A549 (cell line): Measurements from ENCODE around the gene GRIK2. TPM values are rescaled to one million over a fixed set of nuclear protein-coding genes. Genes with fewer than 3 reads are reported as not detected.

ENCODE experiments used
- ATAC-seq, 2 experiments: fragments of 200-7000 bp in 1 of 2; fragments of >200 bp in 1 of 2; cut with Nextera tagmentation in 1 of 2; cut with Tn5 transposase in 1 of 2; 3 replicates each; pipeline versions ENCODE4 v1.8.0 to v1.9.1; 2018 to 2020; ENCODE audit warnings: mild to moderate bottlenecking in 1 of 2, moderate library complexity in 1 of 2
- CTCF ChIA-PET: fragments of 300-600 bp; sonication (Branson Sonifier 250); formaldehyde crosslinking; extraction: SDS; loops from one replicate; lab custom pipeline; 2021; ENCODE audit warnings: antibody characterized with exemption, inconsistent platforms; lab: Yijun Ruan, JAX
- POLR2A ChIA-PET: fragments of 350-600 bp; formaldehyde crosslinking; extraction: SDS; loops from one replicate; lab custom pipeline; 2021; ENCODE audit warnings: antibody characterized with exemption, inconsistent platforms; lab: Yijun Ruan, JAX
- DNase-seq, 2 experiments: peaks; one replicate each; pipeline versions ENCODE4 v3.0.0 to v3.0.0-alpha.2; 2011 to 2016; ENCODE audit warnings: low read depth in 1 of 2, low spot score in 1 of 2
- FAIRE-seq: peaks from 2 replicates; lab custom pipeline; 2011; peaks lifted over from hg19 to GRCh38; lab: Jason Lieb, UNC
- H3K27ac ChIP-seq, 2 experiments: fragments of >200 bp; sonication (Bioruptor Twin); formaldehyde crosslinking; 3 replicates each; pipeline ENCODE4 v1.5.1; 2016 to 2017
- H3K4me1 ChIP-seq: fragments of >200 bp; sonication (Bioruptor Twin); formaldehyde crosslinking; 3 replicates; pipeline ENCODE4 v1.6.1; 2016
- H3K4me2 ChIP-seq: fragments of >200 bp; sonication (Bioruptor Twin); formaldehyde crosslinking; 3 replicates; pipeline ENCODE4 v1.6.1; 2016
- H3K4me3 ChIP-seq: fragments of >200 bp; sonication (Bioruptor Twin); formaldehyde crosslinking; 3 replicates; pipeline ENCODE4 v1.5.1; 2016
- H3K9me3 ChIP-seq: fragments of >200 bp; sonication (Bioruptor Twin); formaldehyde crosslinking; 3 replicates; pipeline ENCODE4 v1.6.1; 2016
- ATOH8 ChIP-seq: fragments of 250-450 bp; sonication (Bioruptor Pico); IDR thresholded peaks from 2 replicates; pipeline ENCODE4 v1.5.0; 2020; ENCODE audit warnings: low read depth, mild to moderate bottlenecking, moderate library complexity
- BCL3 ChIP-seq: fragments of >200 bp; sonication (Bioruptor Twin); formaldehyde crosslinking; IDR thresholded peaks from 3 replicates; pipeline ENCODE4 v1.6.1; 2016
- CBX2 ChIP-seq: fragments of 200-600 bp; sonication (generic); IDR thresholded peaks from 2 replicates; pipeline ENCODE4 v1.6.1; 2016; ENCODE audit warnings: low read depth, mild to moderate bottlenecking, borderline replicate concordance
- CBX8 ChIP-seq: fragments of 200-600 bp; sonication (generic); IDR thresholded peaks from 2 replicates; pipeline ENCODE4 v1.6.1; 2016
- EHMT2 ChIP-seq: fragments of 200-600 bp; sonication (generic); IDR thresholded peaks from 2 replicates; pipeline ENCODE4 v1.6.1; 2016; ENCODE audit warnings: antibody characterized with exemption, low read depth, mild to moderate bottlenecking, moderate library complexity
- GATA3 ChIP-seq: IDR thresholded peaks from 2 replicates; pipeline ENCODE4 v1.6.1; 2012; ENCODE audit warnings: borderline replicate concordance
- HDAC2 ChIP-seq: fragments of 200-600 bp; sonication (generic); IDR thresholded peaks from 2 replicates; pipeline ENCODE4 v1.6.1; 2016
- HES2 ChIP-seq: fragments of >200 bp; sonication (Bioruptor Twin); formaldehyde crosslinking; IDR thresholded peaks from 2 replicates; pipeline ENCODE4 v1.6.1; 2016
- HOXB5 ChIP-seq: fragments of 250-450 bp; sonication (Bioruptor Pico); IDR thresholded peaks from 2 replicates; pipeline ENCODE4 v1.5.0; 2020; ENCODE audit warnings: mild to moderate bottlenecking, moderate library complexity
- MAX ChIP-seq: IDR thresholded peaks from 2 replicates; pipeline ENCODE4 v1.6.1; 2012
- MAZ ChIP-seq: fragments of 150-350 bp; IDR thresholded peaks from 2 replicates; pipeline ENCODE4 v1.6.1; 2014; ENCODE audit warnings: antibody characterized with exemption, low read depth, low read length, borderline replicate concordance
- POLR2AphosphoS2 ChIP-seq: conservative IDR thresholded peaks from 2 replicates; pipeline ENCODE4 v1.6.1; 2012; ENCODE audit warnings: low read length, improper control_type of control experiment, inconsistent platforms
- RAD21 ChIP-seq, 2 experiments: fragments of >200 bp in 1 of 2; sonication (Bioruptor Twin) in 1 of 2; formaldehyde crosslinking in 1 of 2; IDR thresholded peaks in 1 of 2; conservative IDR thresholded peaks in 1 of 2; 2 replicates in 1 of 2; 3 replicates in 1 of 2; pipeline ENCODE4 v1.6.1; 2012 to 2018; ENCODE audit warnings: inconsistent platforms in 1 of 2
- RARB ChIP-seq: fragments of 250-450 bp; sonication (Bioruptor Pico); IDR thresholded peaks from 2 replicates; pipeline ENCODE4 v1.8.0; 2021; ENCODE audit warnings: mild to moderate bottlenecking, moderate library complexity
- REST ChIP-seq: fragments of 200-600 bp; sonication (generic); IDR thresholded peaks from 2 replicates; pipeline ENCODE4 v1.6.1; 2016; ENCODE audit warnings: antibody characterized with exemption, mild to moderate bottlenecking, moderate library complexity
- RFX5 ChIP-seq: fragments of 450-650 bp; IDR thresholded peaks from 2 replicates; pipeline ENCODE4 v1.7.1; 2014; ENCODE audit warnings: antibody characterized with exemption, mild to moderate bottlenecking, moderate library complexity
- SMC3 ChIP-seq: fragments of >200 bp; sonication (Bioruptor Twin); formaldehyde crosslinking; IDR thresholded peaks from 3 replicates; pipeline ENCODE4 v1.6.1; 2018; ENCODE audit warnings: inconsistent platforms
- USF2 ChIP-seq: fragments of 450-650 bp; IDR thresholded peaks from 2 replicates; pipeline ENCODE4 v1.6.1; 2014; ENCODE audit warnings: antibody characterized with exemption
- WGBS: methylation state at CpG from one replicate; pipeline ENCODE4 v1.1.6; 2017; ENCODE audit errors: missing lambda C conversion rate; 5-methylcytosine and 5-hydroxymethylcytosine counted together
- polyA plus RNA-seq, 4 experiments: library from polyadenylated mRNA; depleted of rRNA in 3 of 4; stranded (reverse); fragments of >200 nt; fragmentation: RNase III in 1 of 4; extraction: RNeasy Plus Mini Kit Qiagen cat#74134 plus additional on column Dnase treatment in 1 of 4; gene quantifications; 2 replicates in 3 of 4; 3 replicates in 1 of 4; pipeline ENCODE4 v1.2.3, GENCODE V29; 2011 to 2017

GRIK2 gene
- polyA plus RNA-seq, 2 of the 4 experiments (the other 2 are of a cell fraction), result 0.56 to 0.65 TPM

- TF ChIP-seq CBX2 (no peak), POLR2AphosphoS2 (no peak)
Measured at GRCh38 chr6:101706576-101706975, 313.1 kb downstream of the GRIK2 start (continued).

GRCh38 chr6:101711518-101711917 is 318.0 kb downstream of the GRIK2 start:
- no peak for FAIRE-seq
- TF ChIP-seq HOXB5 (CRISPR knock-in tag) (no peak), MAZ (no peak), REST (no peak), GATA3 (no peak)
- TF ChIP-seq, all 56 proteins: peak for 0

GRCh38 chr6:101716387-101716786 is 322.9 kb downstream of the GRIK2 start:
- 40% methylated on average over 1 of the region's 1 CpG for WGBS
- no peak for DNase-seq
- no peak overlapping the region for H3K27ac ChIP-seq
- FAIRE-seq, result no peak
- no peak overlapping the region for H3K4me3 ChIP-seq
- POLR2A ChIA-PET, result no interaction called here
- no peak overlapping the region for H3K4me2 ChIP-seq
- TF ChIP-seq ATOH8 (CRISPR knock-in tag), result no peak
- TF ChIP-seq HDAC2, result no peak
- no peak for TF ChIP-seq RAD21 (conservative IDR thresholded peaks at IDR 0.05 in 1 of 2, IDR thresholded peaks at IDR 0.05 in 1 of 2)
- no peak for TF ChIP-seq RFX5
- TF ChIP-seq EHMT2, result no peak
- no peak for TF ChIP-seq USF2
- TF ChIP-seq MAZ, result no peak
- no peak for TF ChIP-seq RARB
- TF ChIP-seq BCL3, result no peak
- TF ChIP-seq CBX8, result no peak
- TF ChIP-seq HES2, result no peak
- TF ChIP-seq SMC3, result no peak
- no peak for TF ChIP-seq MAX
- H3K9me3 ChIP-seq, result no peaks in the 10 kb centered on the region
- no peak for ATAC-seq
- CTCF ChIA-PET, result interaction anchor here (0.7 kb wide), 1 partner anchor 185 kb away, joined by 3 read pairs; no protein-coding TSS in a partner anchor
- H3K4me1 ChIP-seq, result no peaks in the 10 kb centered on the region

More at GRCh38 chr6:101711518-101711917, 318.0 kb downstream of the GRIK2 start:
- CTCF ChIA-PET, result no interaction called here
- ATAC-seq (no peak), DNase-seq (no peak)
- Histone ChIP-seq H3K4me1 (no peaks in the 10 kb centered on the region), H3K27ac (no peak overlapping the region), H3K9me3 (no peaks in the 10 kb centered on the region), H3K4me2 (no peak overlapping the region), H3K4me3 (no peak overlapping the region)
- POLR2A ChIA-PET, result no interaction called here
- WGBS, result 43% methylated on average over 1 of the region's 1 CpG
